Measurements from ENCODE around the gene APOO. TPM values are rescaled to one million over a fixed set of nuclear protein-coding genes. Genes with fewer than 3 reads are reported as not detected.

Gene APOO
- total RNA-seq, 1 donor from 2014 or later: 16.6 TPM

GRCh38 chrX:23785580-23785979 is 122.2 kb downstream of the APOO start:
- CTCF ChIA-PET: no interaction called here
- peaks cover 34% of the 10 kb centered on the region for H3K36me3 Mint-ChIP-seq (ENCODE audit: low read depth)
- H3K4me3 Mint-ChIP-seq: peak overlapping the region; percentile 94
- TF ChIP-seq CTCF (IDR thresholded peaks at IDR 0.05): no peak
- ATAC-seq (ENCODE audit: low read depth) (no peak), DNase-seq (no peak)
- intact Hi-C loops (cut with micrococcal nuclease): no loop called here
- no peaks in the 10 kb centered on the region for H3K9me3 Mint-ChIP-seq
- H3K27ac Mint-ChIP-seq: peak overlapping the region; percentile 95
- no peaks in the 10 kb centered on the region for H3K27me3 Mint-ChIP-seq
- H3K4me1 Mint-ChIP-seq: peaks cover 43% of the 10 kb centered on the region
- POLR2A ChIA-PET: no interaction called here

- intact Hi-C loops (cut with micrococcal nuclease): loop anchor here (5.0 kb wide), 1 partner anchor 33 kb away; no protein-coding TSS in a partner anchor
- Mint-ChIP-seq H3K9me3 (no peaks in the 10 kb centered on the region), H3K27ac (peak overlapping the region; percentile 95), H3K4me1 (peaks cover 43% of the 10 kb centered on the region), H3K36me3 (ENCODE audit: low read depth) (peaks cover 34% of the 10 kb centered on the region), H3K27me3 (no peaks in the 10 kb centered on the region), H3K4me3 (peak overlapping the region; percentile 94)
- CTCF ChIA-PET: interaction anchor here (4.8 kb wide), 1 partner anchor 117 kb away, joined by 56 read pairs; no protein-coding TSS in a partner anchor
- no peak for DNase-seq
- POLR2A ChIA-PET: interaction anchor here (0.6 to 4.5 kb wide), 11 partner anchors 11 to 367 kb away, joined by 5 to 57 read pairs (median 15); partner anchors contain the start of genes ACOT9, APOO, CXorf58 and EIF2S3
- no peak for ATAC-seq (ENCODE audit: low read depth)
- TF ChIP-seq CTCF (IDR thresholded peaks at IDR 0.05): no peak
Measured at GRCh38 chrX:23784470-23785331, 123.0 kb downstream of the APOO start.

DNA sequence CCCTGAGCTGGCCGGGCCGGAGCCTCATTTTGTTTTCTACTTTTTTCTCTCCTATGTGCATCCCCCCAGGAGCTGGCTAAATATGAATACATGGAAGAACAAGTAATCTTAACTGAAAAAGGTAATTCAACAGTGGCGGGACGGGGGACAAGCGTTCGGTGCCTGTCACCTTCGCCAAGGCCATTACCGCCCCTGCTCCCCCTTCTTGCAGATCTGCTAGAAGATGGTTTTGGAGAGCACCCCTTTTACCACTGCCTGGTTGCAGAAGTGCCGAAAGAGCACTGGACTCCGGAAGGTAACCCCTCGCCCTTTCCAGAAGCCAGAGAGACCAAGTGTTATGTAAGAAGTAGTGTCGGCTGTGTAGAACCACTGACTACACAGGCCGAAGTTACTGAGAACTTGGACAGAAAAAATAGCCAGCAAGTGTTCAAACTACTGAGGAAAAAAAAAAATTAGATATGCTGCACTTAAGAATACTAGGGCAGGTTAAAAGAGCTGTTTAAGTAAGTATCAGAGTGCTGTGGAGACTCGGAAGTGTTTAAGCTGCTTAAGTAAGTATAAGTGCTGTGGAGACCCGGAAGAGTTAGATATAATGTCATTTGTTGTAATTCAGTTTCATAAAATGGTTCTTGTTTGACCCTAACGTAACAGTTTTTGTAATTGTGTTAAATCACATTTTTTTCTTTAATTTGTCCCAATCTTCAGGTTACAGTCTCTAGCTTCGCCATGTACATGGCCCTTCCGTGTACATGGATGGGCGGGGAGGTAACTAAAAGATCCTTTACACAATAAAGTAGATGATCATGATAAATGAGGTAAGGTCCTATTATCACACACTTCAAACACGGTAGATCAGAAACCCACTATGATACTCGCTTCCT is 123.9 kb downstream of the APOO start:
- H3K27ac Mint-ChIP-seq: peak overlapping the region; percentile 95
- H3K27me3 Mint-ChIP-seq: no peaks in the 10 kb centered on the region
- DNase-seq: no peak
- H3K4me1 Mint-ChIP-seq: peaks cover 43% of the 10 kb centered on the region
- H3K36me3 Mint-ChIP-seq (ENCODE audit: low read depth): peaks cover 34% of the 10 kb centered on the region
- H3K4me3 Mint-ChIP-seq: peak overlapping the region; percentile 94
- intact Hi-C loops (cut with micrococcal nuclease): loop anchor here (1.0 to 5.0 kb wide), 11 partner anchors 33 to 366 kb away; partner anchors contain the start of genes APOO, EIF2S3 and PRDX4
- ATAC-seq (ENCODE audit: low read depth): no peak
- no peak for TF ChIP-seq CTCF (IDR thresholded peaks at IDR 0.05)
- CTCF ChIA-PET: interaction anchor here (1.0 to 4.8 kb wide), 4 partner anchors 26 to 270 kb away, joined by 3 to 56 read pairs (median 6); partner anchors contain the start of gene EIF2S3
- no peaks in the 10 kb centered on the region for H3K9me3 Mint-ChIP-seq
- POLR2A ChIA-PET: interaction anchor here (0.5 to 4.5 kb wide), 18 partner anchors 10 to 270 kb away, joined by 3 to 57 read pairs (median 6); partner anchors contain the start of genes ACOT9, APOO, CXorf58 and EIF2S3

Other genes with a start within 250 kb of the APOO start
- 29.2 and 35.5 TPM in 2 replicates for gene PRDX4, start 240.4 kb downstream of the APOO start, total RNA-seq
- 46.0 and 49.4 TPM in 2 replicates for gene ACOT9, start 164.7 kb downstream of the APOO start, total RNA-seq
- gene SAT1, start 124.8 kb downstream of the APOO start, total RNA-seq: 75.1 and 88.9 TPM in 2 replicates
- not detected in 2 replicates for gene CXorf58, start 68 bp upstream of the APOO start, total RNA-seq
- gene KLHL15, start 119.2 kb upstream of the APOO start, total RNA-seq: 7.3 and 8.1 TPM in 2 replicates
- gene EIF2S3, start 147.0 kb upstream of the APOO start, total RNA-seq: 281 and 314 TPM in 2 replicates
- 55.4 and 67.0 TPM in 2 replicates for gene ZFX, start 241.8 kb upstream of the APOO start, total RNA-seq

All from activated B cell treated with CpG ODN at 0.5 μM for 24 hours (primary cell).